ENCODE measurements around the gene NKIRAS2. TPM values are rescaled to one million over a fixed set of nuclear protein-coding genes. Genes with fewer than 3 reads are reported as not detected.

The NKIRAS2 gene
- total and polyA plus RNA-seq, 4 donors = 16.4 to 20.7 (median 17.4) TPM

DNA sequence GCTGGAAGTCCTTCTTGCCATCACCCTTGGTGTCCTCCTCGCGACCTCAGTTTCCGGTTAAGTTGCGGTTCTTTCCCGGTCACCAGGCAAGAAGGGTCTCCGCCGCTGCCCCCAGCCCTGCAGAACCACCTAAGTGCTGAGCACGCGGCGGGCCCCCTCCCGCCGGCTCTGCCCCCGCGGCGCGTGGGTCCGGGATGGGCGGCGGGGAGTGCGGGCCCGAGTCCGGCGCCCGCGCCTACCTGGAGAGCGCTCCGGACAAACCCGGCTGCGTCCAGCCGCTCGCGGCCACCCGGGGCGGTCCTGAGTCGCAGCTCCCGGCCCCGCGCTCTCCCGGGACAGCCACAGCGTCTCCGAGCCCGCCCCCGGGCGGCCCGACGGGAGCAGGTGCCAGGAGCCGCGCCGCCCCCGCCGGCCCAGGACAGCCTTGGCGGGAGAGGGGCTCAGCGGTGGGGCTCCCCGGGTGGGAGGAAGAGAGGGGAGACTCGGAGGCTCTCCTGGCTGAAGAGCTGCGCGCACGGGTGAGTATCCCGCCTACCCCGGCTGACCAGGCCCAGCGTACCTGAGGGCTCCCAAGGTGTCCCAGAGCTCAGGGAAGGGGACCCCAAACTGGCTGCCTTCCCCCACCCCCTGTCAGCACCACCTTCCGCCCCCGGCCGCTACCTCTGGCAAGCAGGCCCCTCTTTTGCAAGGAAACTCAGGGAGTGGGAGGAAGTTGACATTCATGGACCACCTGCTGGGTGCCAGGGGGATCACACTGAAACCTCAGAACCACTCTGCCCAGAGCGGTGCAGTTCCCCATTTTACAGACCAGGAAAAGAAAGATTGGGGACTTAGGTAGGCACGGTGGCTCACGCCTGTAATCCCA, 52.7 kb downstream of the NKIRAS2 start:
- Histone ChIP-seq H3K27me3 (ENCODE audit: control insufficient read depth in 4 of 4, insufficient read depth in 4 of 4, low read length in 3 of 4) (no peaks in the 10 kb centered on the region), H3K9me3 (ENCODE audit: control insufficient read depth in 4 of 4, low read length in 3 of 4) (no peaks in the 10 kb centered on the region), H3K27ac (ENCODE audit: low read depth in 1 of 2, low read length in 2 of 2) (no peak overlapping the region), H3K9ac (ENCODE audit: low read depth in 1 of 2, low read length in 2 of 2) (no peak overlapping the region), H3K4me3 (ENCODE audit: low read depth in 1 of 3, low read length in 3 of 3) (peak overlapping the region in 1 of 3 donors; percentile 47), H3K36me3 (ENCODE audit: control insufficient read depth in 4 of 4, insufficient read depth in 3 of 4, low read depth in 1 of 4, low read length in 3 of 4) (no peaks in the 10 kb centered on the region), H3K4me1 (ENCODE audit: control insufficient read depth in 4 of 4, insufficient read depth in 4 of 4, low read length in 3 of 4) (peaks cover under 1 to 6% (median 4%) of the 10 kb centered on the region in 4 donors)
- TF ChIP-seq RAD21 (IDR thresholded peaks at IDR 0.05) (no peak), SP1 (IDR thresholded peaks at IDR 0.05) (no peak), RXRA (IDR thresholded peaks at IDR 0.05) (no peak), GABPA (IDR thresholded peaks at IDR 0.05 in 1 of 2, conservative IDR thresholded peaks at IDR 0.05 in 1 of 2) (no peak), HNF4A (conservative IDR thresholded peaks at IDR 0.05) (no peak), FOXA1 (IDR thresholded peaks at IDR 0.05) (no peak)
- WGBS = 14% methylated on average over 67 of the region's 67 CpGs
- no peak for DNase-seq (ENCODE audit: low spot score)

Other genes with a start within 250 kb of the NKIRAS2 start
- gene JUP, start 233.4 kb upstream of the NKIRAS2 start, total RNA-seq = 10 to 100 TPM; 40.7 to 56.0 TPM
- gene JUP, start 233.4 kb upstream of the NKIRAS2 start, polyA plus RNA-seq = 10 to 100 TPM; 39.1 to 47.7 TPM
- gene P3H4, start 208.1 kb upstream of the NKIRAS2 start, total RNA-seq = 1 to 10 TPM; 2.6 to 5.6 TPM
- 1 to 10 TPM; 1.7 to 2.0 TPM for gene P3H4, start 208.1 kb upstream of the NKIRAS2 start, polyA plus RNA-seq
- 10 to 100 TPM in 1 of 2 donors, 1 to 10 TPM in 1; 6.2 to 17.6 TPM for gene FKBP10, start 207.1 kb upstream of the NKIRAS2 start, total RNA-seq
- 1 to 10 TPM in 1 of 2 donors, under 1 TPM in 1; 0.71 to 5.0 TPM for gene FKBP10, start 207.1 kb upstream of the NKIRAS2 start, polyA plus RNA-seq
- 10 to 100 TPM; 15.3 to 32.0 TPM for gene NT5C3B, start 183.9 kb upstream of the NKIRAS2 start, total RNA-seq
- 10 to 100 TPM; 25.1 to 28.8 TPM for gene NT5C3B, start 183.9 kb upstream of the NKIRAS2 start, polyA plus RNA-seq
- under 1 TPM in 1 of 2 donors, not detected in 1; 0.17 TPM for gene KLHL10, start 182.3 kb upstream of the NKIRAS2 start, total RNA-seq
- under 1 TPM; 0.03 to 0.07 TPM for gene KLHL10, start 182.3 kb upstream of the NKIRAS2 start, polyA plus RNA-seq
- 10 to 100 TPM; 11.9 to 12.6 TPM for gene KLHL11, start 154.7 kb upstream of the NKIRAS2 start, total RNA-seq
- 1 to 10 TPM in 1 of 2 donors, under 1 TPM in 1; 0.68 to 2.4 TPM for gene KLHL11, start 154.7 kb upstream of the NKIRAS2 start, polyA plus RNA-seq
- 100 to 1,000 TPM in 1 of 2 donors, 10 to 100 TPM in 1; 55.4 to 133 TPM for gene ACLY, start 101.1 kb upstream of the NKIRAS2 start, total RNA-seq
- 10 to 100 TPM; 12.1 to 18.8 TPM for gene ACLY, start 101.1 kb upstream of the NKIRAS2 start, polyA plus RNA-seq
- gene ODAD4, start 89.5 kb upstream of the NKIRAS2 start, total RNA-seq = 1 to 10 TPM in 1 of 2 donors, under 1 TPM in 1; 0.25 to 1.0 TPM
- gene ODAD4, start 89.5 kb upstream of the NKIRAS2 start, polyA plus RNA-seq = under 1 TPM; 0.07 to 0.21 TPM
- gene CNP, start 53.3 kb upstream of the NKIRAS2 start, total RNA-seq = 10 to 100 TPM; 25.3 to 29.6 TPM
- 10 to 100 TPM; 30.7 to 38.3 TPM for gene CNP, start 53.3 kb upstream of the NKIRAS2 start, polyA plus RNA-seq
- gene DNAJC7, start 2.7 kb upstream of the NKIRAS2 start, total RNA-seq = 10 to 100 TPM; 28.7 to 33.9 TPM
- gene DNAJC7, start 2.7 kb upstream of the NKIRAS2 start, polyA plus RNA-seq = 10 to 100 TPM; 29.4 to 31.8 TPM
- under 1 TPM; 0.14 to 0.17 TPM for gene C17orf113, start 30.5 kb downstream of the NKIRAS2 start, total RNA-seq
- under 1 TPM in 1 of 2 donors, not detected in 1; 0.12 TPM for gene C17orf113, start 30.5 kb downstream of the NKIRAS2 start, polyA plus RNA-seq
- gene ZNF385C, start 78.4 kb downstream of the NKIRAS2 start, total RNA-seq = under 1 TPM in 1 of 2 donors, not detected in 1; 0.19 TPM
- under 1 TPM; 0.03 to 0.06 TPM for gene ZNF385C, start 78.4 kb downstream of the NKIRAS2 start, polyA plus RNA-seq
- gene DHX58, start 92.6 kb downstream of the NKIRAS2 start, total RNA-seq = 10 to 100 TPM in 1 of 2 donors, 1 to 10 TPM in 1; 4.0 to 20.2 TPM
- gene DHX58, start 92.6 kb downstream of the NKIRAS2 start, polyA plus RNA-seq = 10 to 100 TPM in 1 of 2 donors, 1 to 10 TPM in 1; 4.3 to 21.9 TPM
- gene KAT2A, start 101.3 kb downstream of the NKIRAS2 start, total RNA-seq = 10 to 100 TPM in 1 of 2 donors, 1 to 10 TPM in 1; 5.1 to 14.4 TPM
- gene KAT2A, start 101.3 kb downstream of the NKIRAS2 start, polyA plus RNA-seq = 10 to 100 TPM in 1 of 2 donors, 1 to 10 TPM in 1; 7.4 to 11.7 TPM
- gene HSPB9, start 102.7 kb downstream of the NKIRAS2 start, total RNA-seq = under 1 TPM; 0.17 to 0.42 TPM
- gene HSPB9, start 102.7 kb downstream of the NKIRAS2 start, polyA plus RNA-seq = 1 to 10 TPM in 1 of 2 donors, under 1 TPM in 1; 0.69 to 4.0 TPM
- gene RAB5C, start 134.9 kb downstream of the NKIRAS2 start, total RNA-seq = 10 to 100 TPM; 53.7 to 60.0 TPM
- 100 to 1,000 TPM in 1 of 2 donors, 10 to 100 TPM in 1; 53.5 to 107 TPM for gene RAB5C, start 134.9 kb downstream of the NKIRAS2 start, polyA plus RNA-seq
- not detected for gene KCNH4, start 161.1 kb downstream of the NKIRAS2 start, total RNA-seq
- gene KCNH4, start 161.1 kb downstream of the NKIRAS2 start, polyA plus RNA-seq = under 1 TPM in 1 of 2 donors, not detected in 1; 0.01 TPM
- not detected for gene HCRT, start 165.4 kb downstream of the NKIRAS2 start, total RNA-seq
- not detected for gene HCRT, start 165.4 kb downstream of the NKIRAS2 start, polyA plus RNA-seq
- 10 to 100 TPM; 10.0 to 17.6 TPM for gene GHDC, start 174.4 kb downstream of the NKIRAS2 start, total RNA-seq
- gene GHDC, start 174.4 kb downstream of the NKIRAS2 start, polyA plus RNA-seq = 10 to 100 TPM; 10.5 to 14.2 TPM